ENCODE data around the gene ZNF566.

Gene ZNF566

DNA sequence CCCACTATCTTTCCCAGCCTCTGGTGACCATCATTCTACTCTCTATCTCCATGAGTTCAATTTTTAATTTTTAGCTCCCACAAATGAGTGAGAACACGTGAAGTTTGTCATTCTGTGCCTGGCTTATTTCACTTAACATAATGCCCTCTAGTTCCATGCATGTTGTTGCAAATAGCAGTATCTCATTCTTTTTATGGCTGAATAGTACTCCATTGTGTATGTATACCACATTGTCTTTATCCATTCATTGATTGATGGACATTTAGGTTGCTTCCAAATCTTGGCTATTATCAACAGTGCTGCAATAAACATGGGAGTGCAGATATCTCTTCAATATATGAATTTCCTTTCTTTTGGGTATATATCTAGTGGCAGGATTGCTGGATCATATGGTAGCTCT lies 48.0 kb downstream of the ZNF566 start:
- no peak for DNase-seq (ENCODE audit: low spot score)

DNA sequence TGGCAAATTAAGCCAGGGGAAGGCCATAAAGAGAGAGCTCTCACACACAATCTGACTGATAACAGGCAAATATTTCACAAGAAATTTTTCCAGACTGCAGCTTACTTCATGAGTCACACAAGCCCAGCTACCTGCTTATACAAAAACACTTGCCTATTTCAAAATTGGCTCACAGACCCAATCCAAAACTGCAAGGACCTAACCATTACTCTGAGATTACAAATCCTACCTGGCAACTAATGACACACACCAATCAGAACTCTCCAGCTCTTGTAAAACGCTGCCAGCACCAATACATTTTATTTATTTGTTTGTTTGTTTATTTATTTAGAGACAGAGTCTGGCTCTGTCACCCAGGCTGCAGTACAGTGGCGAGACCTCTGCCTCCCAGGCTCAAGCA lies 52.8 kb downstream of the ZNF566 start:
- peak; percentile 51 for DNase-seq (ENCODE audit: low spot score)

DNA sequence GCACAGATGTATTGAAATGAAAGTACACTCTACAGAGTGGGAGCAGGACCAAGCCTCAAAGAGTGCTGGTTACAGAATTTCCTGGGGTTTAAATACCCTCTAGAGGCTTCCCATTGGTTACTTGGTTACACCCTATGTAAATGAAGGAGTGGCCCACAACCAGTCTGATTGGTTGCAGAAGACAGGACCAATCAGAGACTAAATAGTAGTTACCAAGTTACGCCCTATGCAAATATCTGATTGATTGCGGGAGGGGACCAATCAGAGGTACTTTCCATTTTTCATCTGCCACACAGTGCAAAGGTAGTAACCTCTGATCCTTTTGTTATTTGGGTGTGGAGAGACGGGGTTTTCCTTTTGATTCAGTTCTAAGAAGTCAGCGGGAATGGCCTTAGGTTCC lies 65.4 kb downstream of the ZNF566 start:
- DNase-seq (ENCODE audit: low spot score), result no peak

DNA sequence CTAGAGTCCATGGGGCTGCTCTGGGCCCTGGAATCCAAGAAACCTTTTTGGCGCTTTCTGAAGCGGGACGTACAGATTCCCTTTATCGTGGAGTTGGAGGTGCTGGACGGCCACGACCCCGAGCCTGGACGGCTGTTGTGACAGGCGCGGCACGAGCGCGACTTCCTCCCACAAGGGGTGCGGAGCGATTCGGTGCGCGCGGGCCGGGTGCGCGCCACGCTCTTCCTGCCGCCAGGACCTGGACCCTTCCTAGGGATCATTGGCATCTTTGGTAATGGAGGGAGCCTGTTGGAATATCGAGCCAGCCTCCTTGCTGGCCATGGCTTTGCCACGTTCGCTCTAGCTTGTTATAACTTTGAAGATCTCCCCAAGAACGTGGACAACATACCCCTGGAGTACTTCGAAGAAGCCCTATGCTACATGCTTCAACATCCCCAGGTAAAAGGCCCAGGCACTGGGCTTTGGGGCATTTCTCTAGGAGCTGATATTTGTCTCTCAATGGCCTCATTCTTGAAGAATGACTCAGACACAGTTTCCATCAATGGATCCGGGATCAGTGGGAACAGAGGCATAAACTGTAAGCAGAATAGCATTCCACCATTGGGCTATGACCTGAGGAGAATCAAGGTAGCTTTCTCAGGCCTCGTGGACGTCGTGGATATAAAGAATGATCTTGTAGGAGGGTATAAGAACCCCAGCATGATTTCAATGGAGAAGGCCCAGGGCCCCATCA lies 67.4 kb downstream of the ZNF566 start:
- DNase-seq (ENCODE audit: low spot score), result peak; percentile 14

DNA sequence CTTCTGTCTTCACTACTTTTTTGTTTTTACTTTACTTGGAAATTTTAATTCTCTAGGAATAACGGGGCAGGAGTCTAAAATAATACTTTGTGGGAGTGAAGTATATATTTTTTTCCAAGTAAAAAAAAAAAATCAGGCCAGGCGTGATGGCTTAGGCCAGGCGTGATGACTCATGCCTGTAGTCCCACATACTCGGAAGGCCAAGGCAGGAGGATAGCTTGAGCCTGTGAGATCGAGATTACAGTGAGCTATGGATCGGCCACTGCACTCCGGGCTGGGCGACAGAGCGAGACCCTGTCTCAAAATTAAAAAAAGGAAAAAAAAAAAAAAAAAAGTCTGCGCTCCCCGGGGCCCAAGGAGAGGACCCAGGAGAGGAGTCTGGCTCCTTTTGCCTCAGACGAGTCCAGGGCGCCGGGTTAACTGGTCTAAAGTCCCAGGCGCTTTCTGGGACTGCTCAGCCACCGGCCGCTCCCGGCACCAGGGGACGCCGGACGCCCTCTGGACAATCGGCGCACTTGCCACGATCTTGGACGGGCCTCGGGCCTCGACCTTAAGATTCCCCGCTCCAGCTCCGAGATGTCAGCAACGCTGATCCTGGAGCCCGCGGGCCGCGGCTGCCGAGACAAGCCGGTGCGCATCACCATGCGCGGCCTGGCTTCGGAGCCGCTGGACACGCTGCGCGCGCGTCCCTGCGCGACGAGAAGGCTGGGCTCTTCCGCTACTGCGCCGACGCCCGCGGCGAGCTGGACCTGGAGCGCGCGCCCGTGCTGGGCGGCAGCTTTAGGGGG lies 68.2 kb downstream of the ZNF566 start:
- DNase-seq (ENCODE audit: low spot score), result peak; percentile 50

DNA sequence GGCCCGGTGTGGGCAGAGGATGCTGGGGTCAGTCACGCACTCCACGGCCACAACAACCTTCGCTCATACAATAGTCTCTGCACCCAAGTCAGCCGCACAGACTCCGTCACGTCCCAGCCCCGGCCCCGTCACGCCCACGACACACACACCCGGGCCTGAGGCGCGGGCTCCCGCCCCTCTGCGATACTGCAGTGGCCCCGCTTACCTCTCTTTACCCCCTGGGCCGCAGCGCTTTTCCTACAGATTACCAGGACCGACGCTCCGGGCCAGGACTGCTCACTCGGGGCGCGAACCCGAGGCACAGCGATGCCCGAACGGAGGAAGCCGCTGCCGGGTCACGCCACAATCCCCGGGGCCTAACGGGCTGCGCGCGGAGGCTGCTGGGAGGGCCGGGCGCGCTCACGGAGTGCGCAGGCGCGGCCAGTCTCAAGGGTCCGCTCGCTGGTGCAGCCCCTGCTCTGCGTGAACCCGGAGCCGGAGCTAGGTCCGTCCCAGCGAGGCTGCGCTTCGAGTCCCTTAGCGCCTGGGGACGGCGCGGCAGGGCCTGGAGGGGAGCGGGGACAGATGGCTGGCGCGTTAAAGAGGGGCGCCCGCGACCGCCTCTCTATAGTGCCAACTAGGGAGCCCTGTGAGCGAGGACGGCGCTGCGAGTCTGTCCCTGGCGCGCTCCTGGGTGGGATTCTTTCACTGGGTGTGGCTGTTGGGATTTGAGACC lies 70.9 kb downstream of the ZNF566 start, which contains the start of gene ZFP82:
Gene ZFP82 (minus strand): TSS at position 358 of the 715 bp plus-strand sequence. CDS start 8,855 bp downstream, outside the sequence.
- peak; percentile 95 for DNase-seq (ENCODE audit: low spot score)

DNA sequence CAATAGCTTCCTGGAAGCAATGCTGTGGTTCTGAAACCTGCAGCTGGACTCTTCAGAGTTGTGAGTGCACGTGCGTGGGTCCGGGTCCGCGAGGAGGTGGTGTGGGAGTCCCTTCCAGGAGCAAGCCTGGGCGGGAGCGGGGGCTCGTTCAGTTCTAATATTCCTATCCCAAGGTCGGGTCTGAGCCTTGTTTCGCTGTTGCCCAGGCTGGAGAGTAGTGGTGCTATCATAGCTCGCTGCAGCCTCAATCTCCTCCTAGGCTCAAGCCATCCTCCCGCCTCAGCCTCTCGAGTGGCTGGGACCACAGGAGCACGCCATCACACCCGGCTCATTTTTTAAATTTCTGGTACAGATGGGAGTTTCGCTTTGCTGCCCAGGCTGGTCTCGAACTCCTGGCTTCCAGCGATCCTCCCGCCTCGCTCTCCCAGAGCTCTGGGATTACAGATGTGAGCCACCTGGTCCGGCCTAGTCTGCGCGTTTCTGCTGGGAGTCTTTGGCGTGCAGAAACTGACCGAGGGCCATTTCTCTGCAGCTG lies 71.5 kb downstream of the ZNF566 start:
- DNase-seq (ENCODE audit: low spot score), result no peak

DNA sequence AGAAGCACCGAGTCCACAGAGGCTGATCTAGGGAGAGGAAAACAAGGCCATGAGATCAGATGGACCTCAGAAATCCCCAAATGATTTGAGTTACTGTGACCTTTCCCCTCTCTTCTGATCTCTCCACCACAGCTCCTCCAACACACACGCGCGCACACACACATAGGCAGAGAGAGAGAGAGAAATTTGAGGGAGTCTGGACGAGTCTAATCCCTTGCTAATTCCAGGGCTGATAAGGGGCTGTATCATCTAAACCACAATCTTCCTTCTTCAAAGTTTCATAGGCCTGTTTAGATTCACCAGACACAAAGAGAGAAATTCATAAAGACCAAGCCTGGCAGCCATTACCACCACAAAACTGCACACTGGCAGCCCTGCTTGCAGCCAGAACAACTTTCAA lies 79.5 kb downstream of the ZNF566 start:
- DNase-seq (ENCODE audit: low spot score), result no peak

DNA sequence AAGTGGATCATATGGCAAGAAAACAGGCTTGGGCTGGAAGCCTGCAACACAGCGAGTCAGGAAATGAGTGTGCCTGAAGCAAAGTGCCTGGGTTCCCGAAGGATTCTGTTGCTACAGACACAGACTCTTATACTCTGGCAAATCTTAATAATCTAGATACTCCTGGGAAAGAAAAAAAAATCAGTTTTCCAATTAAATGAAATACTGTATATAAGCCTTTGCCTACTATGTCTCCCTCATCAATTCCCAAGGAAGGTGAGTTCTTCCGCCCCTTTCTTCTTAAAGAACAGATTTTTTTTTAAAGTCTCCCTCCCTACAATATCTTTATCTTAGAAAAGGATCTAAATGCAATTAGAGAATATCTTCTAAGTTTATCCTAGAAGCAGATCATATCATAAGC lies 81.3 kb downstream of the ZNF566 start:
- no peak for DNase-seq (ENCODE audit: low spot score)

DNA sequence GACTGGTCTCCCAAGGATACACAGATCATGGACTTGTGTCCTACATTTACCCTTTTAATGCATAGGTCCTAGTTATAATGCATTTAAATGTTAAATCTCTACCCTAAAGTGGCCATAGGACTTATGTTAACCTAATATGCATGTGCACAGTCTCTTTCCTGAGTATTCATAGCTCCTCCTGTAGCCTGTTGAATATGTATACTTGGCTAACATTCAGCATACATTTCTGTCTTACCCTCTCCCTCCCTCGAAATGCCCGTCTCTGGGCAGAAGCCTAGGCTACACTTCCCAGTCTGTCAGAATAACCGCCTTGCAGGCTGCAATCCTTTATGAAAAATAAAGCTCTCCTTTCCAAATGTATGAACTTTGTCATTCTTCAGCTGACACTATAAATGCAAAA lies 84.9 kb downstream of the ZNF566 start:
- DNase-seq (ENCODE audit: low spot score), result no peak

DNA sequence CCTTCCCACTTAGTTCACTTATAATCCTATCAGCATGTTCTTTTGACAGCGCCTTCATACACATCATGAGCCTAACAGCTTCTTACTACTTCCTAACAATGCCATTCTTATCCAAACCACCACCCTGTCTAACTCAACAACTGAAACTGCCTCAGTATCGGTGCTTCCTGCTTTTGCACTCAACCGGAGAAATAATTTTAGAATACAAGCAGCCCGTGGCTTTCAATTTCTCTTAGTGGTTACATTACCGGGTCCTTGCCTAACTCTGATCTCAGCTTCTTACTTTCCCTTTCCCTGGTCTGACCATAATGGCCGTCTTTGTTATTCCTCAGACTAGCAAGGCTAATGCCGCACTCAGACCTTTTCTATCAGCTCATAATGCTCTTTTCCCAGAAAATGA lies 87.9 kb downstream of the ZNF566 start:
- no peak for DNase-seq (ENCODE audit: low spot score)

DNA sequence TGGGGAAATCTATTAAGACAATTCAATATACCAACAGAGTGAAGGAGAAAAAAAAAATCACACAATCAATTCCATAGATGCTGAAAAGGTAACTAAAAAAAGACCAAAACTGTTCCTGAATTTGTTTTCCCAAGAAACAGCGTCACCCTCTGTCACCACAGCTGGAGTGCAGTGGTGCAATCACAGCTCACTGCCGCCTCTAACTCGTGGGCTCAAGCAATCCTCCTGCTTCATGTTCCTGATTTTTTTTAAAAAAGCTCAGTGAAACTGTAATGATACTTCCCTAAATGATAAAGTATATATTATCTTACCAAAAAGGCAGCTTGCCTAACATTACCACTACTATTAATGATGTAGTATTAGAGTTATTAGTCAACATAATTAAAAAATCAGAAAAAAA lies 90.8 kb downstream of the ZNF566 start:
- DNase-seq (ENCODE audit: low spot score), result no peak
